ENCODE data around the gene LCN9. TPM values are rescaled to one million over a fixed set of nuclear protein-coding genes. Genes with fewer than 3 reads are reported as not detected.
"Not testable (repeated sequence)": the region's sequence is repeated elsewhere in the genome, so short reads cannot be mapped to it uniquely, and the experiment has no call there.

Gene LCN9
- total RNA-seq, 1 experiment from 2014 or later, result not detected

- no peak for DNase-seq (ENCODE audit: extremely low read depth, low read depth)
Observed at GRCh38 chr9:135644631-135645218, 18.4 kb upstream of the LCN9 start.

- no peak for DNase-seq (ENCODE audit: extremely low read depth, low read depth)
Observed at GRCh38 chr9:135647884-135648283, 15.2 kb upstream of the LCN9 start.

- DNase-seq (ENCODE audit: extremely low read depth, low read depth), result no peak
Observed at GRCh38 chr9:135648494-135649410, 14.4 kb upstream of the LCN9 start.

- DNase-seq (ENCODE audit: extremely low read depth, low read depth), result no peak
Observed at GRCh38 chr9:135649508-135649907, 13.6 kb upstream of the LCN9 start.

- DNase-seq (ENCODE audit: extremely low read depth, low read depth), result no peak
Observed at GRCh38 chr9:135650408-135650807, 12.7 kb upstream of the LCN9 start.

GRCh38 chr9:135655317-135655716, 7.8 kb upstream of the LCN9 start:
- no peak for DNase-seq (ENCODE audit: extremely low read depth, low read depth)

- no peak for DNase-seq (ENCODE audit: extremely low read depth, low read depth)
Observed at GRCh38 chr9:135657416-135657815, 5.7 kb upstream of the LCN9 start.

- no peak for DNase-seq (ENCODE audit: extremely low read depth, low read depth)
Observed at GRCh38 chr9:135659252-135659651, 3.9 kb upstream of the LCN9 start.

GRCh38 chr9:135660407-135660806, 2.7 kb upstream of the LCN9 start:
- DNase-seq (ENCODE audit: extremely low read depth, low read depth), result no peak

GRCh38 chr9:135661816-135662560, 1.1 kb upstream of the LCN9 start:
- no peak for DNase-seq (ENCODE audit: extremely low read depth, low read depth)

GRCh38 chr9:135663451-135663770, 302 bp downstream of the LCN9 start:
- DNase-seq (ENCODE audit: extremely low read depth, low read depth), result no peak

GRCh38 chr9:135663857-135664256, 748 bp downstream of the LCN9 start:
- DNase-seq (ENCODE audit: extremely low read depth, low read depth), result no peak

GRCh38 chr9:135664266-135664665, 1.2 kb downstream of the LCN9 start:
- no peak for DNase-seq (ENCODE audit: extremely low read depth, low read depth)

GRCh38 chr9:135664801-135665794, 2.0 kb downstream of the LCN9 start:
- no peak for DNase-seq (ENCODE audit: extremely low read depth, low read depth)

- no peak for DNase-seq (ENCODE audit: extremely low read depth, low read depth)
Observed at GRCh38 chr9:135665795-135666189, 2.7 kb downstream of the LCN9 start.

- no peak for DNase-seq (ENCODE audit: extremely low read depth, low read depth)
Observed at GRCh38 chr9:135666534-135667462, 3.7 kb downstream of the LCN9 start.

GRCh38 chr9:135667463-135668001, 4.4 kb downstream of the LCN9 start:
- DNase-seq (ENCODE audit: extremely low read depth, low read depth), result no peak

- not testable (repeated sequence) for DNase-seq (ENCODE audit: extremely low read depth, low read depth)
Observed at GRCh38 chr9:135669018-135669417, 5.9 kb downstream of the LCN9 start.

Data from NCI-H460 (cell line).